Fibroblast of skin of scalp (primary cell): ENCODE data around the gene PLN. TPM values are rescaled to one million over a fixed set of nuclear protein-coding genes. Genes with fewer than 3 reads are reported as not detected.

ENCODE experiments used
- DNase-seq: peaks from one replicate; pipeline ENCODE4 v3.0.0-alpha.2; 2013
- polyA plus RNA-seq, 2 experiments: library from polyadenylated mRNA; unstranded; fragments of 120-200 nt; gene quantifications; one replicate each; pipeline ENCODE4 v1.2.1, GENCODE V29; 2013; ENCODE audit not compliant: insufficient read length in 2 of 2

The PLN gene
- 1.4 TPM for polyA plus RNA-seq (2013, experiment 1 of 2; ENCODE audit: insufficient read length)
- 1.8 TPM for polyA plus RNA-seq (2013, experiment 2 of 2; ENCODE audit: insufficient read length)

- no peak for DNase-seq
Observed at GRCh38 chr6:118548136-118548535, at the start of gene PLN. PLN (plus strand) TSS chr6:118548296; CDS start chr6:118558922, 10,626 bp downstream.

- DNase-seq, result no peak
Observed at GRCh38 chr6:118500130-118501015, 47.7 kb upstream of the PLN start.

GRCh38 chr6:118501099-118501498 lies 47.0 kb upstream of the PLN start:
- no peak for DNase-seq

- DNase-seq, result no peak
Observed at GRCh38 chr6:118501765-118502164, 46.3 kb upstream of the PLN start.

- no peak for DNase-seq
Observed at GRCh38 chr6:118502169-118502568, 45.9 kb upstream of the PLN start.

- no peak for DNase-seq
Observed at GRCh38 chr6:118504611-118505010, 43.5 kb upstream of the PLN start.

- DNase-seq, result no peak
Observed at GRCh38 chr6:118505656-118506055, 42.4 kb upstream of the PLN start.

GRCh38 chr6:118506071-118506638 lies 41.9 kb upstream of the PLN start:
- DNase-seq, result no peak

GRCh38 chr6:118507636-118508035 lies 40.5 kb upstream of the PLN start:
- DNase-seq, result no peak

- DNase-seq, result peak; percentile 39
Observed at GRCh38 chr6:118509009-118509617, 39.0 kb upstream of the PLN start.

- no peak for DNase-seq
Observed at GRCh38 chr6:118511930-118512715, 36.0 kb upstream of the PLN start.

- DNase-seq, result no peak
Observed at GRCh38 chr6:118514689-118515088, 33.4 kb upstream of the PLN start.

GRCh38 chr6:118522422-118522821 lies 25.7 kb upstream of the PLN start:
- DNase-seq, result no peak

GRCh38 chr6:118523216-118523615 lies 24.9 kb upstream of the PLN start:
- DNase-seq, result no peak

GRCh38 chr6:118524686-118525085 lies 23.4 kb upstream of the PLN start:
- no peak for DNase-seq

GRCh38 chr6:118525913-118526780 lies 21.9 kb upstream of the PLN start:
- DNase-seq, result no peak

- no peak for DNase-seq
Observed at GRCh38 chr6:118528129-118528528, 20.0 kb upstream of the PLN start.

- DNase-seq, result no peak
Observed at GRCh38 chr6:118529756-118530155, 18.3 kb upstream of the PLN start.

- no peak for DNase-seq
Observed at GRCh38 chr6:118530942-118531341, 17.2 kb upstream of the PLN start.

- DNase-seq, result no peak
Observed at GRCh38 chr6:118535176-118535844, 12.8 kb upstream of the PLN start.

- no peak for DNase-seq
Observed at GRCh38 chr6:118536478-118536877, 11.6 kb upstream of the PLN start.
